HCEC 1CT (cell line): Measurements from ENCODE around the gene XPNPEP2.

Experiments used
- DNase-seq: peaks from one replicate; pipeline ENCODE4 v3.0.0-alpha.2; 2017

Gene XPNPEP2

GRCh38 chrX:129754056-129755024 is 15.6 kb downstream of the XPNPEP2 start:
- DNase-seq, result no peak

DNA sequence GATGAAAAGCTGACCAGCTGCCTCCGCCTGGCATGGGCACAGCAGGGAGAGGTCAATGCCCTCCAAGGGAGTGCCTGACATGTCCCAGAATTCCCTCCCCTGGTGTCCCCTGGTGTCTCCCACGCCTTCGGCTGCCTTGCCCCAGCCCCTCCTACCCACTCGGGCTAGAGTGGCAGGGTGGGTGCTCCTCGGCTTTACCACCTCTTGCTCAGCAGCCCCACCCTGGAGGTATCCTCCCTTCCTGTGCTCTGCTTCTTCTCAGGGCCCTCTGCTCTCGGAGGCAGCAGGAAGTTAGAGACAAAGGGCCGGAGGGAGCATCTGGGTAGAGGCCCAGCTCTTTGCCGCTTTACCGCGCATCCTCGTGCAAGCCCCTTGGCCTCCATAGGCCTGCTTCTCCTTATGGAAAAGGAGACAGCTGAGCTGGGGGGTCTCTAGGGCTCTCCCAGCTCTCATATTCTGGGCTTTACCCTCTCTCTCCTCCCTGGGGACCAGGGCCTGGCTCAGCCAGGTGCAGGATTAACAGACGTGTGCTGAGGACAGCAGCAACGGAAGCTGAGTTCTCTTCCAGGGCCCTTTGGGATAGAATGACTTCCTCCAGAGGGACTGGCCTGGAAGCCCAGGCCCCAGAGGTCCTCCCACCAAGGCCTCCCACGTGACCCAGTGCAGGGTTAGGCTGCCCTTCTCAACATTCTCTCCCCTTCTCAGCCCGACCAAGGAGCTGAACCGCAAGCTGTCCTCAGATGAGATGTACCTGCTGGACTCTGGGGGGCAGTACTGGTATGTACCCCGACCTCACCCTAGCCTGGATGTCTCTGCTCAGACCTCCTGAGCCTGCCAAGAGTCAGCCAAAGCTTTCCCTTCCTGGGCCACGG is 17.2 kb downstream of the XPNPEP2 start:
- no peak for DNase-seq

- no peak for DNase-seq
Measured at GRCh38 chrX:129759576-129760061, 20.8 kb downstream of the XPNPEP2 start.

DNA sequence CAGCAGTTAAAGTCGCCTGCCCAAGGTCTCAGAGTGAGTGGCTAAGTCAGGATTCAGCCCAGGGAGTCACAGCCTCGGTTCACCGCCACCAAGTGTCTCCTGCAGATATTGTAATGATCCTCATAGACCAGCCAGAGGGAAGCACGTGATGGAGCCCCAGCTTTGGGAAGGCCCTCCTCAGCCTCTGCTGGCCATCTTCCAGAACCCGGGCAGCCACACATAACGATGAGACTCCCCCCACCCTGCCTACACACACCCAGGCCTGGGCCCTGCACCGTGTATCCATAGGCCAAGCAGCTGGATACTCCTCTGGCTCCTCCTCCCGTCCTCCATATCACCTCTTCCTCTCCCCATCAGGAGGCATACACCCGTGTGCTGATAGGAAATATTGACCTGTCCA is 21.4 kb downstream of the XPNPEP2 start:
- no peak for DNase-seq

- DNase-seq, result no peak
Measured at GRCh38 chrX:129760981-129761380, 22.2 kb downstream of the XPNPEP2 start.

GRCh38 chrX:129761596-129761995 is 22.8 kb downstream of the XPNPEP2 start:
- no peak for DNase-seq

- DNase-seq, result no peak
Measured at GRCh38 chrX:129762448-129762847, 23.7 kb downstream of the XPNPEP2 start.

- no peak for DNase-seq
Measured at GRCh38 chrX:129763666-129764065, 24.9 kb downstream of the XPNPEP2 start.

DNA sequence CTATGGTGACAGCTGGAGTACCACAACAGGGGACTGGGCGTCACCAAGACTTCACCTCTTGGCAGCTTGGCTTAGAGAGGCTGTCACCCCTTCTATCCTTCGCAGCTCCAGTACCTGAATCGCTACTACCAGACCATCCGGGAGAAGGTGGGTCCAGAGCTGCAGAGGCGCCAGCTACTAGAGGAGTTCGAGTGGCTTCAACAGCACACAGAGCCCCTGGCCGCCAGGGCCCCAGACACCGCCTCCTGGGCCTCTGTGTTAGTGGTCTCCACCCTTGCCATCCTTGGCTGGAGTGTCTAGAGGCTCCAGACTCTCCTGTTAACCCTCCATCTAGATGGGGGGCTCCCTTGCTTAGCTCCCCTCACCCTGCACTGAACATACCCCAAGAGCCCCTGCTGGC is 29.4 kb downstream of the XPNPEP2 start:
- no peak for DNase-seq

DNA sequence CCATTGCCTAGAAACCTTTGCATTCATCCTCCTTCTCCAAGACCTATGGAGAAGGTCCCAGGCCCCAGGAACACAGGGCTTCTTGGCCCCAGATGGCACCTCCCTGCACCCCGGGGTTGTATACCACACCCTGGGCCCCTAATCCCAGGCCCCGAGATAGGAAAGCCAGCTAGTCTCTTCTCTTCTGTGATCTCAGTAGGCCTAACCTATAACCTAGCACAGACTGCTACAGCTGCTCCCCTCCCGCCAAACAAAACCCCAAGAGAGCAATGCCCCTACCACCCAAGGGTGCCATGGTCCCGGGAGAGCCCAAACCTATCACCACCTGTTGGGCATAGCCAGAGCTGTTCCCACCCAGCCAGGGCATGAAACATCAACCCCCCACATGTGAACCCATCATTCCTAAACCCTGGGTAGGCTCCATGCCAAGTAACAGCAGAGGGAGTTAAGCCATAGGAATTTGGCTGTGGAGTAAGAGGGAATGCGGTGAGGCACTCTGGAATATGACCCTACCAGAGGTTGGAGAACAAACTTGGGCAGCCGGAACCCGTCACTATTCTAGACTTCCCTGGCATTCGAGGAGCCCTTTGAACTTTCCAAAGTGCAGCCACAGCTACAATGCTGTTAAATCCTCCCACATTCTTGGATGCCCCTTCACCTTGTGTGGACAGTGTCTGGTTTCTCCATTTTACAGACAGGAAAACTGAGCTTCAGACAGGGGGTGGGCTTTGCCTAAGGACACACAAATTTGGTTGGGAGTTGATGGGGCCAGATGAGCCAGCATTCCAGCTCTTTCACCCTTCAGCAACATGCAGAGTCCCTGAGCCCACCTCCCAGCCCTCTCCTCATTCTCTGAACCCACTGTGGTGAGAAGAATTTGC is 30.0 kb downstream of the XPNPEP2 start:
- DNase-seq, result peak; percentile 5

DNA sequence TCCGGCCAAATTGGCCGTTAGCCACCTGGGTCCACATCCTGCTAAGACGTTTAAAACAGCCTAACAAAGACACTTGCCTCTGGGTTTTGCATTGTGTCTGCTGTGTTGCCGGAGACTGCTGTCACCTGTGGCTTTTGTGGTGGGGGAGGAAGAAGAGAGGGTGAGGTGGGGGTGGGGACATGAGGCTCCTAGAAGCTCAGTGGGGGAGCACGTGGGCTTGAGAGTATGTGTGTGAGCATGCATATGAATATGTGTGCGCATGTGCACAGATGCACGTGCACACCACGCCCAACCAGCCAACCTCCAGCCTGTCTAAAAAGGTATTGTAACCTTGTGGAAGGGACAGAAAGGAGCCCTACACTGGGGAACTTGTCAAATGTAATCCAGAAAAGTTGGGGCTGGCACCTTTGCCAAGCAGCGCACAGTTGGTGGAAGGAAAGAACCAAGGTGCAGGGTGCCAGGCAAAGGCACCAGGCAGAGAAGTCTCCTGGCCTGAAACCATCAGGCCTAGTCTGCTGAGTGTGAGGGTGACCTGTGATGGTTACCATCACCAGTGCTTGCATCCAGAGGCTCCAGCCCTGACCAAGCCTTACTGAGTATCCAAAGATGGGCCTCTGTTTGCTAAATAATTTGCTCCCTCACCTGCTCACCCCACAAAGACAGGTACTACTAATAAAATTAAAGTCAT is 30.8 kb downstream of the XPNPEP2 start:
- DNase-seq, result no peak

- no peak for DNase-seq
Measured at GRCh38 chrX:129771266-129771995, 32.7 kb downstream of the XPNPEP2 start.

DNA sequence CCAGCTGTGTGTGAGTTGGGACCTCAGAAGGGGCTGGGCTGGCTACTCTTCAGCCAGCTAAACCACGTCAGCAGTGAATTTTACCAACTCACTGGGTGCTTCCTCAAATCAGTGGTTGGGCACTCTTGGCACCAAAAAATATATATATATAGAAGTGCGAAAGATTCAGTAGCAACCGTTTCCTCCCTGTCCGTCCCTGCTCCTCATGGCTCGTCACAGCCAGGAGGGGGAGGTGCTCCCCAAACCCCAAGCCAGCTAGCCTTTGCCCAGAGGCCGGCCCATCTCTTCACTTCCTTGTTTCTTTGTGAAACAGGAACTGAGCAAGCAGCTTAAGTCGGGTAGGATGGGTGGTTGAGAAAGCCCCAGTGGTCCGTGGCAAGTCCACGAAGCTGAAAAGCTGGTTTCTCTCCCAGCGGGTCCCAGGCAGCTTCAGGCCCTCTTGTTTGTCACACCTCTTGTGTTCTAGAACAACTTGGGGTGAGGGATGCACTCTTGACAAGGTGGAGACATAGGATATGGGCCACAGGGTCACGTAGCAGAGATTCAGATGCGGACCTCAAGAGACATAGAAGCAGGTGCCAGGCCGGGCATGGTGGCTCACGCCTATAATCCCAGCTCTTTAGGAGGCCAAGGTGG is 34.1 kb downstream of the XPNPEP2 start:
- DNase-seq, result no peak

DNA sequence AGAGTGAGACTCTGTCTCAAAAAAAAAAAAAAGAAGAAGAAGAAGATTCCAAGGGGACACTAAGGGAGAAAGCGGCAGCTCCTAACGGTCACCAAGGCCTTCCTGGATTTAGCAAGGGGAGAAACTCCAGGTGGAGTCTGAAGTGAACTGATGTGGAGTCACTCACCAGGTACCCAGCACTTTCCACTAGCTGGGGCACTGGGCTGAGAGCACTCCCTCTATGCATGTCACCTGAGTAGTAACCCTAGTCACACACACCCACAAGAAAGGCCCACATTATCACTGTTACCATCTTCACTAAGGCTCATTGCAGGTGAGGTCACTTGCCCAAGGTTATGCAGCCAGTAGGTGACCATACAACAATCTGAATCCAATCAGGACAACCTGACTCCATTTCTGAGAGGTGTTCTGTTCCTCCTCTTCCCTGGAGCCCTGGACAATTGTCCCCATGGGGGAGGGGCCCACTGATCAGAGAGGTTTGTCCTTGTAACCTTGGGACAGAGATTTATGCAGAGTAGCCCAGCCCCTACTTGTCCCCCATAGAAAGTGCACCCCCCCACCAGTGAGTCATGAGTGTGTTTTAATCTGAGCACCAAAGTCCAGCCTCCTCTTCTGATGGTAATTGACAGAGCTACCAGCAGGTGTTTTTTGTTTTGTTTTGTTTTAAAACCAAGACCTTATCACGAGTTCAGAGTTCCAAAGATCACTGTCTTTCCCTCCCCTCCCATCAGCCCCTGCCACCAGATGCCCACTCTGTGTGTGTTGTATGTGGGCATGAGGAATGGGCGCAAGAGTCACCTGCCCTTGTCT is 35.1 kb downstream of the XPNPEP2 start:
- DNase-seq, result no peak

GRCh38 chrX:129777218-129778030 is 38.6 kb downstream of the XPNPEP2 start:
- DNase-seq, result no peak

- DNase-seq, result no peak
Measured at GRCh38 chrX:129779086-129779672, 40.4 kb downstream of the XPNPEP2 start.

DNA sequence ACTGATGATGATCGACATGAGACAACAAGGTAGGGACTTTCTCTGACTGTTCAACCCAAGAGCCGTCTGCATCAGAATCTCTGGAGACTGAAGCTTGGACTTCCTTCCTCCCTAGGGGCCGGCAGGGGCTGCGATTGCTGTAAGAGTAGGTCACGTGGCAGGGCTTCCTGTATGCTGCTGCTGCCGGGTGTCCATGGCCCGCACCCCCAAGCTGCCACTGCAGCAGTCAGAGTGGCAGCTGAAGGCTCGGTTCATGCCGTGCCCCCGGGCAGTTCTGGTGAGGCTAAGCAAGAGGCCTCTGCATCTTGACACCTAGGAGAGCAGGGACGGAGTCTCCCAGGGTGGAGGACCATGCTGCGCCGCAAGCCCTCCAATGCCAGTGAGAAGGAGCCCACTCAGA is 41.0 kb downstream of the XPNPEP2 start, which contains the start of gene SASH3:
Gene SASH3, plus strand, starts transcription at position 203 of the 400 bp plus-strand sequence. Its CDS starts 149 bp downstream, at position 352.
- no peak for DNase-seq

GRCh38 chrX:129780441-129781105 is 41.8 kb downstream of the XPNPEP2 start:
- no peak for DNase-seq
